Right ventricle myocardium superior (tissue), 1 donor: ENCODE measurements around the gene FAM20C. TPM values are rescaled to one million over a fixed set of nuclear protein-coding genes. Genes with fewer than 3 reads are reported as not detected.
"Not testable (repeated sequence)": the region's sequence is repeated elsewhere in the genome, so short reads cannot be mapped to it uniquely, and the experiment has no call there.

Source experiments
- ATAC-seq: fragments of 200-7000 bp; cut with Tn5 transposase; one replicate; pipeline ENCODE4 v1.9.1; 2020; ENCODE audit warnings: mild to moderate bottlenecking; ENCODE audit not compliant: poor library complexity
- DNase-seq: peaks from one replicate; pipeline ENCODE4 v3.0.0-alpha.2; 2020
- intact Hi-C: fragments of 100-400 bp; cut with DNase I; formaldehyde crosslinking; loops from one replicate; pipeline ENCODE4 v1.11.2; 2022
- total RNA-seq: library from RNA; stranded (reverse); fragmentation: NEBNext Ultra II Directional; extraction: Animal tissue kit (Norgen Biotek cat#: 25700); gene quantifications from one replicate; pipeline ENCODE4 v1.2.1, GENCODE V29; 2021
- donor health status: DM: no; HTN: yes; CAD: no; lungs with severe emphysema.

The FAM20C gene
- total RNA-seq, 1 donor from 2014 or later, result 23.4 TPM

GRCh38 chr7:196778-197321 lies 4.5 kb downstream of the FAM20C start:
- ATAC-seq (no peak), DNase-seq (no peak)
- intact Hi-C loops, result no loop called here

DNA sequence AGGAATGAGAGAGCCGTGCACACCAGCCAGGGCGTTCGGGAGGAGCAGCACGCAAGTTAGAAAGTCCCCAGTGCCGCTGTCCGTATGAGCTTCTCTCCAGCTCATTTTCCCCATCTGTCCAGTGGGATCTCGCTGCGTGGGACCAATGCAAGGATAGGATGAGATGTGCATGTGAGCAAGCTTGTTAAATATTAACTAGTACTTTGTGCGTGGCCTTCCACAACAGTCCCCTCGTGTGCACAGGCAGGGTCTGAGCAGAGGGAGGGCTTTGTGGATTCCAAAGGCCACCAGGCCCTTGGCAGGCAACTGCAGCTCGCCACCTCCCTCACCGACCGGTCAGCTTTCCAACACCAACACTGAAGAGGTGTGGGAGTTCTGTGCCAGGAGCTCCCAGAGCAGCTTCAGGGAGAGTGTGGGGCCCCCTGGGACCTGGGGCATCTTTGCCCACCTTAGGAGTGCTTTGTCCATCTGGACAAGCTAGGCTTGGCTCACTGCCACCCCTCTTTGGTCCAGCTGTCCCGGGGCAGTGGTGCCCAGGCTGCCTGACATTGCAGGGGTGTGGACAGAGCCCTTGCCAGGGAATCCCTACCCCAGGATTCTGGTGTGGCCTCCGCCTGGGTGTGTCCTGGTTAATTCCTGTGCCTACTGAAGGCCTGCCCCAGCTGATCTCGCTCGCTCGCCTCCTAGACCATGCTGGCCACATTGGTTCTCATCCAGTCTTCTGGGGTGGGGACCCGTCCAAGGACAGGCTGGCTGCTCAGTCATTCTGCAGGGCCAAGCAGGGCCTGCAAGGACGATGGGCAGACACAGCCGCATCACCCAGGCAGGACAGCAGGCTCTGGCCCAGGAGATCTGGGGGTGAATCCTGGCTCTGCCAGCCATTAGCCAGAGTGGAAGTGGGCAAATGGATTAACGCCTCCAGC lies 5.3 kb downstream of the FAM20C start:
- intact Hi-C loops, result no loop called here
- no peak for DNase-seq
- ATAC-seq, result no peak

- ATAC-seq (peak; percentile 81), DNase-seq (no peak)
- intact Hi-C loops, result no loop called here
These were observed 7.3 kb downstream of the FAM20C start for GRCh38 chr7:199483-200249.

GRCh38 chr7:200290-200689 lies 7.9 kb downstream of the FAM20C start:
- no peak for DNase-seq
- no peak for ATAC-seq
- intact Hi-C loops, result no loop called here

GRCh38 chr7:200704-201103 lies 8.3 kb downstream of the FAM20C start:
- no peak for ATAC-seq
- no peak for DNase-seq
- intact Hi-C loops, result no loop called here

DNA sequence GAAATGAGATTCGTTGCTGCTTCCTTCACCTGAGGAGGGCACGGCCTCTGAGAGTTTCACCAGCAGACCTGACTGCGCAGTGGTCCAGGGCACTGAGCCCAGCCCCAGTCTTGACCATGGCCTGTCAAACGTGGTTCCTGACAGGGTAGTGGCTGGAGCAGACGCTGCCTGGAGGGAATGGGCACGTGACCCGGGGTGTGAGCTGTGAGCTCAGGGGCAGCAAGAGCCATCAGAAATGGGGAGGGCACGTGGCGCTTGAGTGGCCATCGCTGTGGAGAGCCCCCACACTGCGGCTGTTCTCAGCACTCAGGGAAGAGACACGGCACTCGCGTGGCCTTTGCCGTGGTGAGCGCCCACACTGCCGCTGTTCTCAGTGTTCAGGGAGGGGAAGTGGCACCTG lies 12.0 kb downstream of the FAM20C start:
- DNase-seq (no peak), ATAC-seq (no peak)
- intact Hi-C loops, result no loop called here

DNA sequence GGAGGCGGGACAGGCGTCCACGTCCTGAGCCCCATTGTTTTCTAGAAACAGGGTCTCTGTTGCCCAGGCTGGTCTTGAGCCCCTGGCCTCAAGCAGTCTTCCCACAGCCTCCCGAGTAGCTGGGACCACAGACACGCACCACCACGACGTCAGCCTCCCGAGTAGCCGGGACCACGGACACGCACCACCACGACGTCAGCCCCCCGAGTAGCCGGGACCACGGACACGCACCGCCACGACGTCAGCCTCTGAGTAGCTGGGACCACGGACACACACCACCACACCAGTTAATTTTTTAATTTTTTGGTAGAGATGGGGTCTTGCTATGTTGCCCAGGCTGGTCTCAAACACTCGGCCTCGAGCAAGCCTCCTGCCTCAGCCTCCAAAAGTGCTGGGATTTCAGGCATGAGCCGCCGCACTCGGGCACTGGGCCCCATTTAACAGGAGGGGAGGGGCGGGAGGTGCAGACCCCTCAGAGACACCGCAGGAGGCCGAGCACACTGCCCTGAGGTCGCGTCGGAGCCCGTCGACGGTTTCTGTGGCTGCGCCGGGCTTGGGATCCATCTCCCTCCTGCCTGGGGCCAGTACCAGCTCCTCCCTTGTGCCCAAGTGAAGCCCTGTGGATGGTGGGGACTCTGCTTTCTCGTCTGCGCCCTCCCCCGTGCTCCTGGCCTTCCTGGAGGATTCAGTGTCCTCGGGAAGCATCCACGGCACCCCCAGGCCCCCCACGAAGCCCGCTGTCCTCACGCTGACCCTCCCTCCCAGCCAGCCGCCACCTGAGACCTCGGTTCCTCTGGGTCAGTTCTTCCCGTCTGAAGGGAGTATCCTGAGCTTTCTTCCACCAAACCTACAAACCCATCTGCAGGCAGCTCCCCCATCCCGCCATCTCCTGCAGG lies 13.0 kb downstream of the FAM20C start:
- ATAC-seq (peak; percentile 36), DNase-seq (no peak)
- intact Hi-C loops, result no loop called here

- ATAC-seq, DNase-seq, intact Hi-C loops: not testable (repeated sequence)
These were observed 14.0 kb downstream of the FAM20C start for GRCh38 chr7:206351-206750.

GRCh38 chr7:207418-208129 lies 15.2 kb downstream of the FAM20C start:
- no peak for DNase-seq
- no peak for ATAC-seq
- intact Hi-C loops, result no loop called here

- intact Hi-C loops, result no loop called here
- DNase-seq, result no peak
- ATAC-seq, result no peak
These were observed 15.8 kb downstream of the FAM20C start for GRCh38 chr7:208130-208673.

- intact Hi-C loops, result no loop called here
- ATAC-seq (no peak), DNase-seq (no peak)
These were observed 16.4 kb downstream of the FAM20C start for GRCh38 chr7:208816-209215.

DNA sequence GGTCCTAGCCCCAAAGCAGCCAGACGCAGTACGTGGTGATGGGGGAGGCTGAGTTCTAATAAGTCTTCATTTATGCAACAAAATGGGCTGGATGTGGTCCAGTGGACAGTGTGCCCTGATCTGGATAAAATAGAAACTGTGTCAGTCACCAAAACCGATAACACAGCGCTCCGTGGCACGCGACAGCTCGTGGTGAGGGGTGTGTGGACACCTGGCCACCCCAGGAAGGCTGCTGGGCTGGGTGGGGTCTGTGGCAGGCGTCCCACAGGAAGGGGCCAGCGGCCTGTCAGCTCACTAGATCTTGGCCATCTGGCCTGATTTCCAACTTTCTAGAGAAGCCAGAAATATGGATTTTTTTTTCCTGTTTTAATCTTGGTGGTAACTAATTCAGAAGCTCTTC lies 17.0 kb downstream of the FAM20C start:
- ATAC-seq, result no peak
- no peak for DNase-seq
- intact Hi-C loops, result no loop called here

DNA sequence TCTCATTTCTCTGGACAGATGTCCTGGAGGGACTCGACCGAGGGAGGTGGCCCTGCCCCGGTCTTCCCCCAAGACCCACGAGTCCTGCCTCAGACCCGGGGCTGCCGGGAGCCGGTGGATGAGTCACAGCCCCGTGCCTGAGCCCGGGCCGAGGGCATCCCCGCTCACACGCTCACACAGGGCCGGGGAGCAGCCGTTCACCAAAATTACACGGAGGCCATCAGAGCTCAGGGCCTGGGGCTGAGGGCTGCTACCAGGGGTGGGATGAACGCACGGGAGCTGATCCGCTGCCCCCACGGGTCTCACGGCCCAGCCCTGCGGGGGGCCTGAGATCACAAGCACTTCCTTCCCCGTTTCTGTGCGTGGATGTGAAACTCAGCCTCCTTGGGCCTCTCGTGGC lies 17.5 kb downstream of the FAM20C start:
- ATAC-seq (peak; percentile 15), DNase-seq (no peak)
- intact Hi-C loops, result no loop called here

DNA sequence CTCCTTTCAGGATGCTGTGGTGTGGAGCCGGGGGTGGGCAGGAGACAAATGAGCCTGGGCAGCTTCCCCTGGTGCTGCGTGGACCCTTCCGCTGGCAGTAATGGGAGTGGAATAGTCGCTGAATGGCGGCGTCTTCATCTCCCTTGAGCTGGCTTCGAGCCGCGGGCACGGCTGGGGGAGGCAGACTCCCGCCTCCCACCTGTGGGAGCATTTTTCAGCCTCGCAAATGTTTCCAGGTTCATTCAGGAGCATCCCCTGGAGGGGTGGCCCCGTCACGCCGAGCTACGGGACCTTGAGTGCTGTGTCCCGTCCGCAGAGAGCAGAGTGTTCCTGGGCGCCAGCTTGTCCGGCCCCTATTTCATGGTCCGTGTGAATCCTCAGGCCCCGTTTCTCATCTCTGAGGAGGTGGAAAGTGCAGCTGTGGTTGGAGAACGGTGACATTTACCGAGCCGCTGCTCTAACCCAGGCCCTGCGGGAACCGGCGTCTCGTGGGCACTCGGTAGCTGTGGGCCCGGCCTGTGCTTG lies 18.1 kb downstream of the FAM20C start:
- DNase-seq, result no peak
- ATAC-seq, result no peak
- intact Hi-C loops, result no loop called here

GRCh38 chr7:211033-211714 lies 18.8 kb downstream of the FAM20C start:
- no peak for ATAC-seq
- no peak for DNase-seq
- intact Hi-C loops, result no loop called here

DNA sequence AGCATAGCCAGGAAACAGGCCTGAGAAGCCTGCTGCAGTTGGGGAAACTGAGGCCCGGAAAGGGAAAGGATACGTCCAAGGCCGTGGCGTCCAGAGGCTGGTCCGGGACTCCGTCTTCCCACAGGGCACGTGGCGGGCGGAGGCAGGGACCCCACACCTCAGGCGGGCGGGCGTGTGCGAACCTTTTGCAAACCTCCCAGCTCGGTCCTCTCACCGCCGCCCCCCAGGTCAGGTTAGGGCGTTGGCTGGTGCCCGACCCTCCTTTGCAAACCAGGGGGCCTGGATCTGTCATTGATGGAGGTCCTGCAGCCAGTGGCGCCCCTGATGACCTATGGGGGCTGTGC lies 19.3 kb downstream of the FAM20C start:
- DNase-seq (no peak), ATAC-seq (no peak)
- intact Hi-C loops, result no loop called here

DNA sequence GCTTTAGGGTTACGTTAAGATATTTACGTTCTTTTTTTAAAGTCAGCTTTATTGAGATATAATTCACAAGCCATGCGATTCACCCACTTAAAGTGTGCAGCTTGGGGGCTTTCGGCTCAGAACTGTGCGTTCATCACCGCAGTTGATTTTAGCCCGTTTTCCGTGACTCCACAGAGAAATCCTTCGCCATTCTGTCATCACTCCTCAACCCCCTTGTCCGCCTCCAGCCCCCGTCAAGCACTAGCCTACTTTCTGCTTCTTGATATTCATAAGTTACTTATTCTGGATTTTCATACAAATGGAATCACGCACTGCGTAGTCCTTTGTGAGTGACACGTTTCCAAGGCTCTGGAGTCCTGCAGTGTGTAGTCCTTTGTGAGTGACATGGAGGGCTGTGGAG lies 20.4 kb downstream of the FAM20C start:
- intact Hi-C loops, result no loop called here
- no peak for DNase-seq
- ATAC-seq, result no peak
